Measurements from ENCODE around the gene CDCA5. TPM values are rescaled to one million over a fixed set of nuclear protein-coding genes. Genes with fewer than 3 reads are reported as not detected.
A peak's percentile ranks its signal among the peaks of the same experiment; 100 is the strongest.

CDCA5 gene
- total and polyA plus RNA-seq, 2 donors, result 2.2 to 26.8 TPM

DNA sequence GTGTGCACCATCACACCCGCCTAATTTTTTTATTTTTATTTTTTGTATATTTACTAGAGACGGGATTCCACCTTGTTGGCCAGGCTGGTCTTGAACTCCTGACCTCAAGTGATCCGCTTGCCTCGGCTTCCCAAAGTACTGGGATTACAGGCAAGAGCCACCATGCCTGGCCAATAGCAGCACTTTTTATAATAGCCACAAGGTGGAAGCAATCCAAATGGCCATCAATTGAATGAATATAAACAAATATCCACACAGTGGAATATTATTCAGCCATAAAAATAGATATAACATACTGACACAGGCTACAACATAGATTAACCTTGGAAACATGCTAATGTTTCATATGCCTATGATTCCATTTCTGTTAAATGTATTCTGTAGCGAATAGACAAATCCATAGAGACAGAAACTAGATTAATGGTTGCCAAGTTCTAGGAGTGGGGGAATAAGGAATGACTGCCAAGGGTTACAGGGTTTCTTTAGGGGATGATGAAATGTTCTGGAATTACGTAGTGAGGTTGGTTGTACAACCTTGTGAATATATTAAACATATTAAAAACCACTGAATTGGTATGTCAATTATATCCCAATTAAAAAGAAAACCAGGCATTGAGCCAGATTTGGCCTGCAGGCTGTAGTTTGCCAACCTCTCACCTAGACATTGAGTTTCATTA lies 17.0 kb upstream of the CDCA5 start:
- WGBS, result 98% methylated on average over 6 of the region's 6 CpGs
- DNase-seq (ENCODE audit: low read depth in 6 of 9, low spot score in 9 of 9), result no peak
- peaks cover 22 to 40% of the 10 kb centered on the region in 2 donors for H3K36me3 ChIP-seq (ENCODE audit: control insufficient read depth in 2 of 2, insufficient read depth in 2 of 2, low read length in 1 of 2)
- H3K27ac ChIP-seq (ENCODE audit: low read depth in 1 of 2, low read length in 1 of 2), result no peak overlapping the region
- H3K27me3 ChIP-seq (ENCODE audit: control insufficient read depth in 2 of 2, insufficient read depth in 1 of 2, low read length in 1 of 2), result no peaks in the 10 kb centered on the region
- no peaks in the 10 kb centered on the region for H3K9me3 ChIP-seq (ENCODE audit: control insufficient read depth in 2 of 2, insufficient read depth in 1 of 2, low read length in 1 of 2)
- H3K4me3 ChIP-seq (ENCODE audit: low read length in 2 of 2), result no peak overlapping the region
- peaks cover 7 to 15% of the 10 kb centered on the region in 2 donors for H3K4me1 ChIP-seq (ENCODE audit: control insufficient read depth in 2 of 2, insufficient read depth in 2 of 2, low read length in 2 of 2)

DNA sequence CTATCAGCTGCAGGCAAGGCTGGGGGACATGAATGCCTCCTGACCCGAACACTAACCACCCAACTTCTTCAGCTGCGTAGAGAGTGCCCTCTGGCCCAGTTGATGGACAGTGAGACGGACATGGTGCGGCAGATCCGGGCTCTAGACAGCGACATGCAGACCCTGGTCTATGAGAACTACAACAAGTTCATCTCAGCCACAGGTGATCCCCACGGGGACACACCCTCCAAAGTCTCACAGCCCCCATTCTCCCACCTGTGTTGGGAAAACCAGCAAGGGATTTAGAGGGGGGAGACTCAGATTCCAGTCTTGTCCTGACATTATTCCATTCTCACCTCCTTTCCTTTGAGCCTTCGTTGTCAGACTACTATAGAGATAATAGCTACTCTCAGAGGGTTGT lies 13.1 kb upstream of the CDCA5 start:
- Histone ChIP-seq H3K9me3 (ENCODE audit: control insufficient read depth in 2 of 2, insufficient read depth in 1 of 2, low read length in 1 of 2) (no peaks in the 10 kb centered on the region), H3K27me3 (ENCODE audit: control insufficient read depth in 2 of 2, insufficient read depth in 1 of 2, low read length in 1 of 2) (no peaks in the 10 kb centered on the region), H3K4me1 (ENCODE audit: control insufficient read depth in 2 of 2, insufficient read depth in 2 of 2, low read length in 2 of 2) (peaks cover 7 to 18% of the 10 kb centered on the region in 2 donors), H3K4me3 (ENCODE audit: low read length in 2 of 2) (peak overlapping the region; percentile 82 to 87), H3K36me3 (ENCODE audit: control insufficient read depth in 2 of 2, insufficient read depth in 2 of 2, low read length in 1 of 2) (peaks cover 15 to 21% of the 10 kb centered on the region in 2 donors), H3K27ac (ENCODE audit: low read depth in 1 of 2, low read length in 1 of 2) (peak overlapping the region in 1 of 2 donors; percentile 65)
- DNase-seq (ENCODE audit: low read depth in 6 of 9, low spot score in 9 of 9), result no peak
- WGBS, result 76% methylated on average over 8 of the region's 8 CpGs

- peaks cover 11 to 18% of the 10 kb centered on the region in 2 donors for H3K36me3 ChIP-seq (ENCODE audit: control insufficient read depth in 2 of 2, insufficient read depth in 2 of 2, low read length in 1 of 2)
- H3K27me3 ChIP-seq (ENCODE audit: control insufficient read depth in 2 of 2, insufficient read depth in 1 of 2, low read length in 1 of 2), result no peaks in the 10 kb centered on the region
- peak; percentile 75 to 95 (median 87) for DNase-seq (ENCODE audit: low read depth in 6 of 9, low spot score in 9 of 9)
- H3K4me1 ChIP-seq (ENCODE audit: control insufficient read depth in 2 of 2, insufficient read depth in 2 of 2, low read length in 2 of 2), result peaks cover 7 to 18% of the 10 kb centered on the region in 2 donors
- H3K4me3 ChIP-seq (ENCODE audit: low read length in 2 of 2), result peak within 1 kb of the TSS; percentile 82 to 87
- H3K9me3 ChIP-seq (ENCODE audit: control insufficient read depth in 2 of 2, insufficient read depth in 1 of 2, low read length in 1 of 2), result no peaks in the 10 kb centered on the region
- H3K27ac ChIP-seq (ENCODE audit: low read depth in 1 of 2, low read length in 1 of 2), result peak within 1 kb of the TSS; percentile 87 to 89
- under 1% methylated on average over 52 of the region's 52 CpGs for WGBS
Observed at GRCh38 chr11:65095974-65096806, 12.3 kb upstream of the CDCA5 start, which contains the start of gene VPS51. Gene VPS51, plus strand, starts transcription at chr11:65096214. Its CDS starts 37 bp downstream, at chr11:65096251.

GRCh38 chr11:65095427-65095826 lies 11.6 kb upstream of the CDCA5 start:
- no peak overlapping the region for H3K4me3 ChIP-seq (ENCODE audit: low read length in 2 of 2)
- peaks cover 11 to 15% of the 10 kb centered on the region in 2 donors for H3K36me3 ChIP-seq (ENCODE audit: control insufficient read depth in 2 of 2, insufficient read depth in 2 of 2, low read length in 1 of 2)
- no peak for DNase-seq (ENCODE audit: low read depth in 6 of 9, low spot score in 9 of 9)
- H3K27me3 ChIP-seq (ENCODE audit: control insufficient read depth in 2 of 2, insufficient read depth in 1 of 2, low read length in 1 of 2), result no peaks in the 10 kb centered on the region
- 87% methylated on average over 22 of the region's 22 CpGs for WGBS
- no peak overlapping the region for H3K27ac ChIP-seq (ENCODE audit: low read depth in 1 of 2, low read length in 1 of 2)
- H3K4me1 ChIP-seq (ENCODE audit: control insufficient read depth in 2 of 2, insufficient read depth in 2 of 2, low read length in 2 of 2), result peaks cover 7 to 18% of the 10 kb centered on the region in 2 donors
- H3K9me3 ChIP-seq (ENCODE audit: control insufficient read depth in 2 of 2, insufficient read depth in 1 of 2, low read length in 1 of 2), result no peaks in the 10 kb centered on the region

- H3K27ac ChIP-seq (ENCODE audit: low read depth in 1 of 2, low read length in 1 of 2), result no peak overlapping the region
- peaks cover 0 to 2% of the 10 kb centered on the region in 2 donors for H3K4me1 ChIP-seq (ENCODE audit: control insufficient read depth in 2 of 2, insufficient read depth in 2 of 2, low read length in 2 of 2)
- H3K4me3 ChIP-seq (ENCODE audit: low read length in 2 of 2), result no peak overlapping the region
- 97% methylated on average over 4 of the region's 4 CpGs for WGBS
- H3K9me3 ChIP-seq (ENCODE audit: control insufficient read depth in 2 of 2, insufficient read depth in 1 of 2, low read length in 1 of 2), result peaks cover 0 to 2% of the 10 kb centered on the region in 2 donors
- no peaks in the 10 kb centered on the region for H3K27me3 ChIP-seq (ENCODE audit: control insufficient read depth in 2 of 2, insufficient read depth in 1 of 2, low read length in 1 of 2)
- DNase-seq (ENCODE audit: low read depth in 6 of 9, low spot score in 9 of 9), result no peak
- H3K36me3 ChIP-seq (ENCODE audit: control insufficient read depth in 2 of 2, insufficient read depth in 2 of 2, low read length in 1 of 2), result peaks cover 37 to 38% of the 10 kb centered on the region in 2 donors
Observed at GRCh38 chr11:65090628-65091027, 6.8 kb upstream of the CDCA5 start.

DNA sequence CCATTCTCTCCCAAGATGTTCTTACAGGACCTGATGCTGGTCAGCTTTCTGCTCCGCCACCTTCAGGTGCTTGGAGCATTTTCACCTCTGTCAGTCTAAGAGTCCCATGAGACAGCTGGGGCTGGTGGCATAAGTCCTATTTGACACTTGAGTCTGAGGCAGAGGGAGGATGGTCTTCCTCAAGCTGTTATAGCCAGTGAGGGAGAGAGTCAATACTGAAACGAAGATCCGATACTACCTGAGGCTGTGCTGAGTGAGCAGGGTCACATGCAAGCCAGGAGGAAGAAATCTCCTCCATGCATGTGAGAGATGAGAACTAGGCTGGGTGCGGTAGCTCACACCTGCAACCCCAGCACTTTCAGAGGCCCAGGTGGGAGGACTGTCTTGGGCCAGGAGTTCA lies 5.8 kb upstream of the CDCA5 start:
- Histone ChIP-seq H3K27ac (ENCODE audit: low read depth in 1 of 2, low read length in 1 of 2) (no peak overlapping the region), H3K9me3 (ENCODE audit: control insufficient read depth in 2 of 2, insufficient read depth in 1 of 2, low read length in 1 of 2) (peaks cover 0 to 2% of the 10 kb centered on the region in 2 donors), H3K4me1 (ENCODE audit: control insufficient read depth in 2 of 2, insufficient read depth in 2 of 2, low read length in 2 of 2) (peaks cover 5 to 9% of the 10 kb centered on the region in 2 donors), H3K4me3 (ENCODE audit: low read length in 2 of 2) (no peak overlapping the region), H3K27me3 (ENCODE audit: control insufficient read depth in 2 of 2, insufficient read depth in 1 of 2, low read length in 1 of 2) (no peaks in the 10 kb centered on the region), H3K36me3 (ENCODE audit: control insufficient read depth in 2 of 2, insufficient read depth in 2 of 2, low read length in 1 of 2) (peaks cover 42% of the 10 kb centered on the region in 2 donors)
- DNase-seq (ENCODE audit: low read depth in 6 of 9, low spot score in 9 of 9), result no peak
- 95% methylated on average over 4 of the region's 4 CpGs for WGBS

GRCh38 chr11:65087827-65088226 lies 4.0 kb upstream of the CDCA5 start:
- Histone ChIP-seq H3K36me3 (ENCODE audit: control insufficient read depth in 2 of 2, insufficient read depth in 2 of 2, low read length in 1 of 2) (peaks cover 42 to 44% of the 10 kb centered on the region in 2 donors), H3K4me3 (ENCODE audit: low read length in 2 of 2) (no peak overlapping the region), H3K4me1 (ENCODE audit: control insufficient read depth in 2 of 2, insufficient read depth in 2 of 2, low read length in 2 of 2) (peaks cover 14 to 20% of the 10 kb centered on the region in 2 donors), H3K27me3 (ENCODE audit: control insufficient read depth in 2 of 2, insufficient read depth in 1 of 2, low read length in 1 of 2) (no peaks in the 10 kb centered on the region), H3K27ac (ENCODE audit: low read depth in 1 of 2, low read length in 1 of 2) (no peak overlapping the region), H3K9me3 (ENCODE audit: control insufficient read depth in 2 of 2, insufficient read depth in 1 of 2, low read length in 1 of 2) (peaks cover 0 to 2% of the 10 kb centered on the region in 2 donors)
- no peak for DNase-seq (ENCODE audit: low read depth in 6 of 9, low spot score in 9 of 9)
- 98% methylated on average over 15 of the region's 15 CpGs for WGBS

- no peak for DNase-seq (ENCODE audit: low read depth in 6 of 9, low spot score in 9 of 9)
- Histone ChIP-seq H3K36me3 (ENCODE audit: control insufficient read depth in 2 of 2, insufficient read depth in 2 of 2, low read length in 1 of 2) (peaks cover 42 to 46% of the 10 kb centered on the region in 2 donors), H3K4me1 (ENCODE audit: control insufficient read depth in 2 of 2, insufficient read depth in 2 of 2, low read length in 2 of 2) (peaks cover 14 to 26% of the 10 kb centered on the region in 2 donors), H3K9me3 (ENCODE audit: control insufficient read depth in 2 of 2, insufficient read depth in 1 of 2, low read length in 1 of 2) (peaks cover 0 to 2% of the 10 kb centered on the region in 2 donors), H3K27me3 (ENCODE audit: control insufficient read depth in 2 of 2, insufficient read depth in 1 of 2, low read length in 1 of 2) (no peaks in the 10 kb centered on the region), H3K27ac (ENCODE audit: low read depth in 1 of 2, low read length in 1 of 2) (no peak overlapping the region), H3K4me3 (ENCODE audit: low read length in 2 of 2) (no peak overlapping the region)
- 97% methylated on average over 11 of the region's 11 CpGs for WGBS
Observed at GRCh38 chr11:65087216-65087615, 3.4 kb upstream of the CDCA5 start.

GRCh38 chr11:65086809-65087208 lies 3.0 kb upstream of the CDCA5 start:
- Histone ChIP-seq H3K27me3 (ENCODE audit: control insufficient read depth in 2 of 2, insufficient read depth in 1 of 2, low read length in 1 of 2) (no peaks in the 10 kb centered on the region), H3K36me3 (ENCODE audit: control insufficient read depth in 2 of 2, insufficient read depth in 2 of 2, low read length in 1 of 2) (peaks cover 42 to 50% of the 10 kb centered on the region in 2 donors), H3K27ac (ENCODE audit: low read depth in 1 of 2, low read length in 1 of 2) (no peak overlapping the region), H3K4me1 (ENCODE audit: control insufficient read depth in 2 of 2, insufficient read depth in 2 of 2, low read length in 2 of 2) (peaks cover 14 to 30% of the 10 kb centered on the region in 2 donors), H3K9me3 (ENCODE audit: control insufficient read depth in 2 of 2, insufficient read depth in 1 of 2, low read length in 1 of 2) (peaks cover 0 to 2% of the 10 kb centered on the region in 2 donors), H3K4me3 (ENCODE audit: low read length in 2 of 2) (no peak overlapping the region)
- WGBS, result 98% methylated on average over 9 of the region's 9 CpGs
- no peak for DNase-seq (ENCODE audit: low read depth in 6 of 9, low spot score in 9 of 9)
